ENCODE measurements around the gene TRPM5.

Gene TRPM5

GRCh38 chr11:2464451-2465165, 20.3 kb upstream of the TRPM5 start:
- Histone ChIP-seq H3K4me1 (ENCODE audit: control extremely low read depth in 1 of 4, control insufficient read depth in 4 of 4, insufficient read depth in 4 of 4, low read length in 3 of 4) (peaks cover 0 to 28% (median 14%) of the 10 kb centered on the region in 4 experiments), H3K27ac (ENCODE audit: insufficient read depth in 1 of 2, low read depth in 1 of 2, low read length in 2 of 2, poor library complexity in 1 of 2, severe bottlenecking in 2 of 2) (no peak overlapping the region), H3K36me3 (ENCODE audit: control insufficient read depth in 4 of 4, insufficient read depth in 4 of 4, low read length in 3 of 4) (no peaks in the 10 kb centered on the region), H3K4me3 (ENCODE audit: control insufficient read depth in 1 of 7, extremely low read depth in 1 of 7, insufficient read depth in 4 of 7, low read depth in 2 of 7, low read length in 6 of 7) (no peak overlapping the region), H3K9me3 (ENCODE audit: control extremely low read depth in 1 of 5, control insufficient read depth in 4 of 5, insufficient read depth in 2 of 5, low read depth in 1 of 5, low read length in 4 of 5) (no peaks in the 10 kb centered on the region), H3K27me3 (replicated peaks in 2 of 5; ENCODE audit: control insufficient read depth in 4 of 5, insufficient read depth in 5 of 5, low read length in 4 of 5) (peaks cover 0 to 3% (median 0%) of the 10 kb centered on the region in 5 experiments)
- CTCF ChIA-PET = interaction anchor here (0.6 to 4.4 kb wide), 7 partner anchors 12 to 488 kb away, joined by 3 to 21 read pairs (median 3); no protein-coding TSS in a partner anchor
- 98% methylated on average over 7 of the region's 13 CpGs for WGBS (ENCODE audit: insufficient coverage)
- no peak for DNase-seq
- POLR2A ChIA-PET = no interaction called here

GRCh38 chr11:2463766-2464277, 19.5 kb upstream of the TRPM5 start:
- no peaks in the 10 kb centered on the region for H3K36me3 ChIP-seq (ENCODE audit: control insufficient read depth in 4 of 4, insufficient read depth in 4 of 4, low read length in 3 of 4)
- POLR2A ChIA-PET = no interaction called here
- no peak overlapping the region for H3K4me3 ChIP-seq (ENCODE audit: control insufficient read depth in 1 of 7, extremely low read depth in 1 of 7, insufficient read depth in 4 of 7, low read depth in 2 of 7, low read length in 6 of 7)
- peaks cover 0 to 2% (median 0%) of the 10 kb centered on the region in 5 experiments for H3K27me3 ChIP-seq (replicated peaks in 2 of 5; ENCODE audit: control insufficient read depth in 4 of 5, insufficient read depth in 5 of 5, low read length in 4 of 5)
- CTCF ChIA-PET = interaction anchor here (1.1 kb wide), 1 partner anchor 45 kb away, joined by 4 read pairs; no protein-coding TSS in a partner anchor
- no peak for DNase-seq
- H3K27ac ChIP-seq (ENCODE audit: insufficient read depth in 1 of 2, low read depth in 1 of 2, low read length in 2 of 2, poor library complexity in 1 of 2, severe bottlenecking in 2 of 2) = no peak overlapping the region
- WGBS (ENCODE audit: insufficient coverage) = 94% methylated on average over 16 of the region's 26 CpGs
- H3K4me1 ChIP-seq (ENCODE audit: control extremely low read depth in 1 of 4, control insufficient read depth in 4 of 4, insufficient read depth in 4 of 4, low read length in 3 of 4) = peaks cover 0 to 30% (median 14%) of the 10 kb centered on the region in 4 experiments
- no peaks in the 10 kb centered on the region for H3K9me3 ChIP-seq (ENCODE audit: control extremely low read depth in 1 of 5, control insufficient read depth in 4 of 5, insufficient read depth in 2 of 5, low read depth in 1 of 5, low read length in 4 of 5)

- no peak overlapping the region for H3K4me3 ChIP-seq (ENCODE audit: control insufficient read depth in 1 of 7, extremely low read depth in 1 of 7, insufficient read depth in 4 of 7, low read depth in 2 of 7, low read length in 6 of 7)
- no peak for DNase-seq
- no peaks in the 10 kb centered on the region for H3K36me3 ChIP-seq (ENCODE audit: control insufficient read depth in 4 of 4, insufficient read depth in 4 of 4, low read length in 3 of 4)
- no peak overlapping the region for H3K27ac ChIP-seq (ENCODE audit: insufficient read depth in 1 of 2, low read depth in 1 of 2, low read length in 2 of 2, poor library complexity in 1 of 2, severe bottlenecking in 2 of 2)
- H3K9me3 ChIP-seq (ENCODE audit: control extremely low read depth in 1 of 5, control insufficient read depth in 4 of 5, insufficient read depth in 2 of 5, low read depth in 1 of 5, low read length in 4 of 5) = no peaks in the 10 kb centered on the region
- ChIA-PET POLR2A (no interaction called here), CTCF (no interaction called here)
- peaks cover 0 to 25% (median 14%) of the 10 kb centered on the region in 4 experiments for H3K4me1 ChIP-seq (ENCODE audit: control extremely low read depth in 1 of 4, control insufficient read depth in 4 of 4, insufficient read depth in 4 of 4, low read length in 3 of 4)
- 98% methylated on average over 12 of the region's 24 CpGs for WGBS (ENCODE audit: insufficient coverage)
- no peaks in the 10 kb centered on the region for H3K27me3 ChIP-seq (replicated peaks in 2 of 5; ENCODE audit: control insufficient read depth in 4 of 5, insufficient read depth in 5 of 5, low read length in 4 of 5)
Measured at GRCh38 chr11:2462986-2463765, 18.9 kb upstream of the TRPM5 start.

GRCh38 chr11:2462543-2462985, 18.2 kb upstream of the TRPM5 start:
- Histone ChIP-seq H3K9me3 (ENCODE audit: control extremely low read depth in 1 of 5, control insufficient read depth in 4 of 5, insufficient read depth in 2 of 5, low read depth in 1 of 5, low read length in 4 of 5) (no peaks in the 10 kb centered on the region), H3K4me1 (ENCODE audit: control extremely low read depth in 1 of 4, control insufficient read depth in 4 of 4, insufficient read depth in 4 of 4, low read length in 3 of 4) (peaks cover 0 to 20% (median 11%) of the 10 kb centered on the region in 4 experiments), H3K27me3 (replicated peaks in 2 of 5; ENCODE audit: control insufficient read depth in 4 of 5, insufficient read depth in 5 of 5, low read length in 4 of 5) (no peaks in the 10 kb centered on the region), H3K36me3 (ENCODE audit: control insufficient read depth in 4 of 4, insufficient read depth in 4 of 4, low read length in 3 of 4) (no peaks in the 10 kb centered on the region), H3K27ac (ENCODE audit: insufficient read depth in 1 of 2, low read depth in 1 of 2, low read length in 2 of 2, poor library complexity in 1 of 2, severe bottlenecking in 2 of 2) (no peak overlapping the region), H3K4me3 (ENCODE audit: control insufficient read depth in 1 of 7, extremely low read depth in 1 of 7, insufficient read depth in 4 of 7, low read depth in 2 of 7, low read length in 6 of 7) (no peak overlapping the region)
- no peak for DNase-seq
- WGBS (ENCODE audit: insufficient coverage) = 84% methylated on average over 6 of the region's 8 CpGs
- POLR2A ChIA-PET = no interaction called here
- CTCF ChIA-PET = no interaction called here

GRCh38 chr11:2461956-2462542, 17.7 kb upstream of the TRPM5 start:
- ChIA-PET POLR2A (no interaction called here), CTCF (interaction anchor here (1.2 kb wide), 1 partner anchor 27 kb away, joined by 3 read pairs; no protein-coding TSS in a partner anchor)
- Histone ChIP-seq H3K9me3 (ENCODE audit: control extremely low read depth in 1 of 5, control insufficient read depth in 4 of 5, insufficient read depth in 2 of 5, low read depth in 1 of 5, low read length in 4 of 5) (no peaks in the 10 kb centered on the region), H3K27ac (ENCODE audit: insufficient read depth in 1 of 2, low read depth in 1 of 2, low read length in 2 of 2, poor library complexity in 1 of 2, severe bottlenecking in 2 of 2) (no peak overlapping the region), H3K4me1 (ENCODE audit: control extremely low read depth in 1 of 4, control insufficient read depth in 4 of 4, insufficient read depth in 4 of 4, low read length in 3 of 4) (peaks cover 0 to 15% (median 6%) of the 10 kb centered on the region in 4 experiments), H3K4me3 (ENCODE audit: control insufficient read depth in 1 of 7, extremely low read depth in 1 of 7, insufficient read depth in 4 of 7, low read depth in 2 of 7, low read length in 6 of 7) (no peak overlapping the region), H3K27me3 (replicated peaks in 2 of 5; ENCODE audit: control insufficient read depth in 4 of 5, insufficient read depth in 5 of 5, low read length in 4 of 5) (no peaks in the 10 kb centered on the region), H3K36me3 (ENCODE audit: control insufficient read depth in 4 of 4, insufficient read depth in 4 of 4, low read length in 3 of 4) (no peaks in the 10 kb centered on the region)
- WGBS (ENCODE audit: insufficient coverage) = 98% methylated on average over 14 of the region's 14 CpGs
- no peak for DNase-seq

- WGBS (ENCODE audit: insufficient coverage) = 93% methylated on average over 11 of the region's 17 CpGs
- no peak for DNase-seq
- Histone ChIP-seq H3K27ac (ENCODE audit: insufficient read depth in 1 of 2, low read depth in 1 of 2, low read length in 2 of 2, poor library complexity in 1 of 2, severe bottlenecking in 2 of 2) (no peak overlapping the region), H3K27me3 (replicated peaks in 2 of 5; ENCODE audit: control insufficient read depth in 4 of 5, insufficient read depth in 5 of 5, low read length in 4 of 5) (no peaks in the 10 kb centered on the region), H3K9me3 (ENCODE audit: control extremely low read depth in 1 of 5, control insufficient read depth in 4 of 5, insufficient read depth in 2 of 5, low read depth in 1 of 5, low read length in 4 of 5) (no peaks in the 10 kb centered on the region), H3K4me3 (ENCODE audit: control insufficient read depth in 1 of 7, extremely low read depth in 1 of 7, insufficient read depth in 4 of 7, low read depth in 2 of 7, low read length in 6 of 7) (no peak overlapping the region), H3K36me3 (ENCODE audit: control insufficient read depth in 4 of 4, insufficient read depth in 4 of 4, low read length in 3 of 4) (no peaks in the 10 kb centered on the region), H3K4me1 (ENCODE audit: control extremely low read depth in 1 of 4, control insufficient read depth in 4 of 4, insufficient read depth in 4 of 4, low read length in 3 of 4) (peaks cover 0 to 9% (median under 1%) of the 10 kb centered on the region in 4 experiments)
- POLR2A ChIA-PET = no interaction called here
- CTCF ChIA-PET = interaction anchor here (1.2 kb wide), 1 partner anchor 28 kb away, joined by 3 read pairs; no protein-coding TSS in a partner anchor
Measured at GRCh38 chr11:2461253-2461955, 17.1 kb upstream of the TRPM5 start.

All from common myeloid progenitor, CD34-positive (primary cell).